ENCODE results near the gene RASA3.

DNA sequence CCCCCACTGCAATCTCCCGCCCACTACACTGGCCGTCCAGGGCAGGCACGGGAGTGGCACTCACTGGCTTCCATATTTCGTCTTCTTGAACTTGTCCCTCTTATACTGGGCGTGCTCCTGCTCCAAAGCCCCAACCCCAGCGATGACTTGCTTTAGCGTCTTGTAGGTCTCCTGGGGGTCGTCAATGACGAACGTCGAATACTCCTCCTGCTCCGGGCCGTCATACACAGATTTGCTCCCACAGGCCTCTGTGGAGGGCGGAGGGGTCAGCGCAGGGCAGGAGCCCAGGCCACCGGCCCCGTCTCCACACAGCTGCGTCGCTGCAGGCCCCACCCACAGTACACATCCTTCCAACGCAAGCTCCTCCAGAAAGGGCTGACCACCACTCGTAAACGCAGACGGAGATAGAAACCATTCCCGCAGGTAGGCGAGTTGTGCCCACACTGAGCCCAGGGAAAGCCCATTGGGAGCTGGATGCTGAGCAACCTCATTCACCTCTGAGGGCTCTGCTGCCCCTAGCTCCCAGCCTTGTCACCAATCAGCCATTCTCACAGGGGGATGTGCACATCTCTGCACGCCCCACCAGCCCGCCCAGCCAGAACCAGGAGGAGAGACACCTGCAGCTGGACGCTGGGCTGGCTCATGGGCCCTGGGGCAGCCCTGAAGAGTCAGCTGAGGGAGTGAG is 150.7 kb downstream of the RASA3 start:
- TF ChIP-seq, protein P1, sequence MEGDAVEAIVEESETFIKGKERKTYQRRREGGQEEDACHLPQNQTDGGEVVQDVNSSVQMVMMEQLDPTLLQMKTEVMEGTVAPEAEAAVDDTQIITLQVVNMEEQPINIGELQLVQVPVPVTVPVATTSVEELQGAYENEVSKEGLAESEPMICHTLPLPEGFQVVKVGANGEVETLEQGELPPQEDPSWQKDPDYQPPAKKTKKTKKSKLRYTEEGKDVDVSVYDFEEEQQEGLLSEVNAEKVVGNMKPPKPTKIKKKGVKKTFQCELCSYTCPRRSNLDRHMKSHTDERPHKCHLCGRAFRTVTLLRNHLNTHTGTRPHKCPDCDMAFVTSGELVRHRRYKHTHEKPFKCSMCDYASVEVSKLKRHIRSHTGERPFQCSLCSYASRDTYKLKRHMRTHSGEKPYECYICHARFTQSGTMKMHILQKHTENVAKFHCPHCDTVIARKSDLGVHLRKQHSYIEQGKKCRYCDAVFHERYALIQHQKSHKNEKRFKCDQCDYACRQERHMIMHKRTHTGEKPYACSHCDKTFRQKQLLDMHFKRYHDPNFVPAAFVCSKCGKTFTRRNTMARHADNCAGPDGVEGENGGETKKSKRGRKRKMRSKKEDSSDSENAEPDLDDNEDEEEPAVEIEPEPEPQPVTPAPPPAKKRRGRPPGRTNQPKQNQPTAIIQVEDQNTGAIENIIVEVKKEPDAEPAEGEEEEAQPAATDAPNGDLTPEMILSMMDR (IDR thresholded peaks at IDR 0.05; ENCODE audit: extremely low read depth in 1 of 2, insufficient read depth in 1 of 2, low read depth in 1 of 2, low read length in 2 of 2) = no peak
- TF ChIP-seq, protein P2, sequence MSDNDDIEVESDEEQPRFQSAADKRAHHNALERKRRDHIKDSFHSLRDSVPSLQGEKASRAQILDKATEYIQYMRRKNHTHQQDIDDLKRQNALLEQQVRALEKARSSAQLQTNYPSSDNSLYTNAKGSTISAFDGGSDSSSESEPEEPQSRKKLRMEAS (IDR thresholded peaks at IDR 0.05; ENCODE audit: insufficient read depth, insufficient read length) = no peak

All from endothelial cell of umbilical vein (primary cell).